Body of pancreas (tissue), 4 donors: ENCODE measurements around the gene TBC1D4.

Experiments
- POLR2A ChIP-seq, 3 donors: fragments of 450-650 bp; IDR thresholded peaks; one replicate each; pipeline ENCODE4 v1.6.1; 2016; ENCODE audit warnings: antibody characterized with exemption in 3 of 3, mild to moderate bottlenecking in 2 of 3
- TF ChIP-seq, protein P1 (sequence below), 7 experiments: fragments of 450-650 bp in 4 of 7; fragments of 200-600 bp in 3 of 7; sonication (generic) in 3 of 7; IDR thresholded peaks; one replicate each; pipeline ENCODE4 v1.5.1; 2016 to 2019; ENCODE audit warnings: antibody characterized with exemption in 7 of 7

DNA sequence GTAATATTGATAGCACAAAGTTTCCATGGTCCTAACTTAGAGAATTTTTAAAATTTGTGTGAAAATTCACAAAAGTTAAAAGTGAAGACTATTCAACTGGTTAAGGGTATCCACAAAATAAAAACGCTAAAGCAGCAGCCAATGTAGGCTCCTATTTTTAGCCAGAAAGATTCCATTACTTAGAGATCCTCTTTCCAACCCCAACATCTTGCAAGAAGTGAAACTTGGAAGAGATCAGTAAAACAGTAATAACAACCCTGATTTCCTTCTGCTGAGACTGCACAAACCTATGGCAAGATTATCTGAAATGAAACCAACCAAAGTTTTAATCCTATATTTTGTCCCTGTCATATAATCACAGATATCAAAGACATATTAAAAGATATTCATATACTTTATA is 8.5 kb downstream of the TBC1D4 start:
- no peak for TF ChIP-seq POLR2A (IDR thresholded peaks at IDR 0.05)
- TF ChIP-seq, protein P1, sequence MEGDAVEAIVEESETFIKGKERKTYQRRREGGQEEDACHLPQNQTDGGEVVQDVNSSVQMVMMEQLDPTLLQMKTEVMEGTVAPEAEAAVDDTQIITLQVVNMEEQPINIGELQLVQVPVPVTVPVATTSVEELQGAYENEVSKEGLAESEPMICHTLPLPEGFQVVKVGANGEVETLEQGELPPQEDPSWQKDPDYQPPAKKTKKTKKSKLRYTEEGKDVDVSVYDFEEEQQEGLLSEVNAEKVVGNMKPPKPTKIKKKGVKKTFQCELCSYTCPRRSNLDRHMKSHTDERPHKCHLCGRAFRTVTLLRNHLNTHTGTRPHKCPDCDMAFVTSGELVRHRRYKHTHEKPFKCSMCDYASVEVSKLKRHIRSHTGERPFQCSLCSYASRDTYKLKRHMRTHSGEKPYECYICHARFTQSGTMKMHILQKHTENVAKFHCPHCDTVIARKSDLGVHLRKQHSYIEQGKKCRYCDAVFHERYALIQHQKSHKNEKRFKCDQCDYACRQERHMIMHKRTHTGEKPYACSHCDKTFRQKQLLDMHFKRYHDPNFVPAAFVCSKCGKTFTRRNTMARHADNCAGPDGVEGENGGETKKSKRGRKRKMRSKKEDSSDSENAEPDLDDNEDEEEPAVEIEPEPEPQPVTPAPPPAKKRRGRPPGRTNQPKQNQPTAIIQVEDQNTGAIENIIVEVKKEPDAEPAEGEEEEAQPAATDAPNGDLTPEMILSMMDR (IDR thresholded peaks at IDR 0.05), result no peak
